ENCODE results near the gene FGFBP2.

Gene FGFBP2

GRCh38 chr4:15944895-15945294, 18.1 kb downstream of the FGFBP2 start:
- Histone ChIP-seq H3K9me3 (ENCODE audit: control insufficient read depth, insufficient read depth, low read length) (no peaks in the 10 kb centered on the region), H4K20me1 (ENCODE audit: control insufficient read depth, insufficient read depth, low read depth, low read length) (no peaks in the 10 kb centered on the region), H3K9me2 (replicated peaks; ENCODE audit: control insufficient read depth, low read length) (no peaks in the 10 kb centered on the region), H3F3A (ENCODE audit: control insufficient read depth, insufficient read depth) (no peaks in the 10 kb centered on the region), H3K79me2 (ENCODE audit: control insufficient read depth, low read length) (no peaks in the 10 kb centered on the region), H3K4me2 (ENCODE audit: low read length) (no peak overlapping the region), H3K27ac (ENCODE audit: low read depth, low read length) (no peak overlapping the region), H3K36me3 (ENCODE audit: control insufficient read depth, low read length) (no peaks in the 10 kb centered on the region), H3K4me3 (ENCODE audit: low read length) (no peak overlapping the region), H3K4me1 (ENCODE audit: control insufficient read depth, low read length) (no peaks in the 10 kb centered on the region), H3K27me3 (ENCODE audit: control insufficient read depth, low read length) (no peaks in the 10 kb centered on the region; the same call in 1 of the 2 replicates)
- TF ChIP-seq, protein P1, sequence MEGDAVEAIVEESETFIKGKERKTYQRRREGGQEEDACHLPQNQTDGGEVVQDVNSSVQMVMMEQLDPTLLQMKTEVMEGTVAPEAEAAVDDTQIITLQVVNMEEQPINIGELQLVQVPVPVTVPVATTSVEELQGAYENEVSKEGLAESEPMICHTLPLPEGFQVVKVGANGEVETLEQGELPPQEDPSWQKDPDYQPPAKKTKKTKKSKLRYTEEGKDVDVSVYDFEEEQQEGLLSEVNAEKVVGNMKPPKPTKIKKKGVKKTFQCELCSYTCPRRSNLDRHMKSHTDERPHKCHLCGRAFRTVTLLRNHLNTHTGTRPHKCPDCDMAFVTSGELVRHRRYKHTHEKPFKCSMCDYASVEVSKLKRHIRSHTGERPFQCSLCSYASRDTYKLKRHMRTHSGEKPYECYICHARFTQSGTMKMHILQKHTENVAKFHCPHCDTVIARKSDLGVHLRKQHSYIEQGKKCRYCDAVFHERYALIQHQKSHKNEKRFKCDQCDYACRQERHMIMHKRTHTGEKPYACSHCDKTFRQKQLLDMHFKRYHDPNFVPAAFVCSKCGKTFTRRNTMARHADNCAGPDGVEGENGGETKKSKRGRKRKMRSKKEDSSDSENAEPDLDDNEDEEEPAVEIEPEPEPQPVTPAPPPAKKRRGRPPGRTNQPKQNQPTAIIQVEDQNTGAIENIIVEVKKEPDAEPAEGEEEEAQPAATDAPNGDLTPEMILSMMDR (IDR thresholded peaks at IDR 0.05; ENCODE audit: low read depth, low read length, poor library complexity, severe bottlenecking) = no peak
- TF ChIP-seq EZH2phosphoT487 (IDR thresholded peaks at IDR 0.05; ENCODE audit: borderline replicate concordance, low read length) = no peak

DNA sequence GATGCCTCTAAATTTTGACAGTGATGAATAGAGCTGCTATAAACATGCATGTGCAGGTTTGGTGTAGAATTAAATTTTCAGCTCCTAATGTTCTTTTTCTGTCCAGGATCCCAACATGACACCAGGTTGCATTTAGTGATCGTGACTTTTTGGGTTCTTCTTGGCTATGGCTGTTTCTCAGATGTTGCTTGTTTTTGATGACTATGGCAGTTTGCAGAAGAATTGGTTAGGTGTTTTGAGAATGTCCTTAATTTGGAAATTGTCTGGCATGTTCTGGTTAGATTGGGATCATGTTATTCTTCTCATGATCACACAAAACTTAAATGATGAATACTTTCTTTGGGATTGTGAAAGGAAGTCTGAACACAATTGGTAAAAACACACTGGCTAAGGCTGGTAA, 20.7 kb downstream of the FGFBP2 start:
- no peaks in the 10 kb centered on the region for H3K36me3 ChIP-seq (ENCODE audit: control insufficient read depth, low read length)
- H3K27ac ChIP-seq (ENCODE audit: low read depth, low read length) = no peak overlapping the region
- no peaks in the 10 kb centered on the region for H4K20me1 ChIP-seq (ENCODE audit: control insufficient read depth, insufficient read depth, low read depth, low read length)
- no peaks in the 10 kb centered on the region for H3K9me2 ChIP-seq (replicated peaks; ENCODE audit: control insufficient read depth, low read length)
- H3K79me2 ChIP-seq (ENCODE audit: control insufficient read depth, low read length) = no peaks in the 10 kb centered on the region
- no peak for TF ChIP-seq EZH2phosphoT487 (IDR thresholded peaks at IDR 0.05; ENCODE audit: borderline replicate concordance, low read length)
- TF ChIP-seq, protein P1 (IDR thresholded peaks at IDR 0.05; ENCODE audit: low read depth, low read length, poor library complexity, severe bottlenecking) = no peak
- no peak overlapping the region for H3K4me3 ChIP-seq (ENCODE audit: low read length)
- H3F3A ChIP-seq (ENCODE audit: control insufficient read depth, insufficient read depth) = no peaks in the 10 kb centered on the region
- H3K27me3 ChIP-seq (ENCODE audit: control insufficient read depth, low read length) = peaks cover 8% of the 10 kb centered on the region
- H3K4me1 ChIP-seq (ENCODE audit: control insufficient read depth, low read length) = no peaks in the 10 kb centered on the region
- no peaks in the 10 kb centered on the region for H3K9me3 ChIP-seq (ENCODE audit: control insufficient read depth, insufficient read depth, low read length)
- H3K4me2 ChIP-seq (ENCODE audit: low read length) = no peak overlapping the region

GRCh38 chr4:15938640-15939039, 24.3 kb downstream of the FGFBP2 start, which contains the start of gene FGFBP1:
Gene FGFBP1 (minus strand): TSS chr4:15938740. CDS start chr4:15936632, 2,108 bp downstream.
- H3K36me3 ChIP-seq (ENCODE audit: control insufficient read depth, low read length) = no peaks in the 10 kb centered on the region
- no peaks in the 10 kb centered on the region for H4K20me1 ChIP-seq (ENCODE audit: control insufficient read depth, insufficient read depth, low read depth, low read length)
- no peaks in the 10 kb centered on the region for H3F3A ChIP-seq (ENCODE audit: control insufficient read depth, insufficient read depth)
- H3K27ac ChIP-seq (ENCODE audit: low read depth, low read length) = no peak within 1 kb of the TSS
- H3K27me3 ChIP-seq (ENCODE audit: control insufficient read depth, low read length) = peaks cover 8% of the 10 kb centered on the region
- H3K79me2 ChIP-seq (ENCODE audit: control insufficient read depth, low read length) = no peaks in the 10 kb centered on the region
- no peak within 1 kb of the TSS for H3K4me2 ChIP-seq (ENCODE audit: low read length)
- H3K9me3 ChIP-seq (ENCODE audit: control insufficient read depth, insufficient read depth, low read length) = no peaks in the 10 kb centered on the region
- no peaks in the 10 kb centered on the region for H3K9me2 ChIP-seq (replicated peaks; ENCODE audit: control insufficient read depth, low read length)
- no peaks in the 10 kb centered on the region for H3K4me1 ChIP-seq (ENCODE audit: control insufficient read depth, low read length)
- TF ChIP-seq EZH2phosphoT487 (IDR thresholded peaks at IDR 0.05; ENCODE audit: borderline replicate concordance, low read length) = no peak
- TF ChIP-seq, protein P1 (IDR thresholded peaks at IDR 0.05; ENCODE audit: low read depth, low read length, poor library complexity, severe bottlenecking) = no peak
- H3K4me3 ChIP-seq (ENCODE audit: low read length) = no peak within 1 kb of the TSS

Data from DOHH2 (cell line).